Hepatocyte (in vitro differentiated cells): ENCODE measurements around the gene MCOLN2.

Experiments
- CTCF ChIP-seq: fragments of 200-600 bp; sonication (generic); IDR thresholded peaks from 2 replicates; pipeline ENCODE4 v1.5.1; 2016; ENCODE audit warnings: antibody characterized with exemption, mild to moderate bottlenecking; ENCODE audit not compliant: poor library complexity
- EZH2 ChIP-seq: fragments of 200-600 bp; sonication (generic); IDR thresholded peaks from 2 replicates; pipeline ENCODE4 v1.6.1; 2016; ENCODE audit warnings: antibody characterized with exemption, mild to moderate bottlenecking, borderline replicate concordance

GRCh38 chr1:84969489-84970250 lies 27.2 kb downstream of the MCOLN2 start:
- TF ChIP-seq EZH2 = no peak
- TF ChIP-seq CTCF = no peak
